CD4-positive, alpha-beta T cell treated with Interleukin-2 at 100 ng/mL for 4 hours (primary cell): ENCODE results near the gene ZNF592.

Experiments
- DNase-seq: peaks from one replicate; pipeline ENCODE4 v3.0.0-alpha.2; 2020; ENCODE audit warnings: low spot score

The ZNF592 gene

GRCh38 chr15:84775867-84776449 lies 27.6 kb downstream of the ZNF592 start:
- no peak for DNase-seq

GRCh38 chr15:84778194-84778593 lies 29.8 kb downstream of the ZNF592 start:
- DNase-seq, result no peak

GRCh38 chr15:84780492-84780891 lies 32.1 kb downstream of the ZNF592 start:
- no peak for DNase-seq

- no peak for DNase-seq
Measured at GRCh38 chr15:84781495-84781894, 33.1 kb downstream of the ZNF592 start.

GRCh38 chr15:84782346-84782745 lies 34.0 kb downstream of the ZNF592 start:
- DNase-seq, result no peak

GRCh38 chr15:84783493-84784251 lies 35.3 kb downstream of the ZNF592 start:
- DNase-seq, result no peak

GRCh38 chr15:84784262-84784661 lies 35.9 kb downstream of the ZNF592 start:
- no peak for DNase-seq

- DNase-seq, result no peak
Measured at GRCh38 chr15:84785053-84785452, 36.7 kb downstream of the ZNF592 start.

- DNase-seq, result no peak
Measured at GRCh38 chr15:84788500-84788899, 40.1 kb downstream of the ZNF592 start.

GRCh38 chr15:84789762-84790161 lies 41.4 kb downstream of the ZNF592 start:
- DNase-seq, result no peak

- no peak for DNase-seq
Measured at GRCh38 chr15:84790676-84791075, 42.3 kb downstream of the ZNF592 start.

- no peak for DNase-seq
Measured at GRCh38 chr15:84791763-84792162, 43.4 kb downstream of the ZNF592 start.

- no peak for DNase-seq
Measured at GRCh38 chr15:84793431-84794161, 45.2 kb downstream of the ZNF592 start.

- DNase-seq, result no peak
Measured at GRCh38 chr15:84794162-84794547, 45.8 kb downstream of the ZNF592 start.

GRCh38 chr15:84795186-84795585 lies 46.8 kb downstream of the ZNF592 start:
- no peak for DNase-seq

GRCh38 chr15:84797212-84797611 lies 48.8 kb downstream of the ZNF592 start:
- DNase-seq, result no peak

- DNase-seq, result no peak
Measured at GRCh38 chr15:84797801-84798200, 49.4 kb downstream of the ZNF592 start.

- no peak for DNase-seq
Measured at GRCh38 chr15:84798436-84798946, 50.1 kb downstream of the ZNF592 start.

GRCh38 chr15:84799511-84800187 lies 51.3 kb downstream of the ZNF592 start:
- DNase-seq, result no peak

- DNase-seq, result no peak
Measured at GRCh38 chr15:84800365-84800806, 52.0 kb downstream of the ZNF592 start.

- no peak for DNase-seq
Measured at GRCh38 chr15:84804005-84804900, 55.9 kb downstream of the ZNF592 start.
